ENCODE results near the gene PAH. TPM values are rescaled to one million over a fixed set of nuclear protein-coding genes. Genes with fewer than 3 reads are reported as not detected.
A peak's percentile ranks its signal among the peaks of the same experiment; 100 is the strongest.

Gene PAH
- polyA plus RNA-seq, 1 of the 3 experiments (the other 2 are of a cell fraction): not detected

DNA sequence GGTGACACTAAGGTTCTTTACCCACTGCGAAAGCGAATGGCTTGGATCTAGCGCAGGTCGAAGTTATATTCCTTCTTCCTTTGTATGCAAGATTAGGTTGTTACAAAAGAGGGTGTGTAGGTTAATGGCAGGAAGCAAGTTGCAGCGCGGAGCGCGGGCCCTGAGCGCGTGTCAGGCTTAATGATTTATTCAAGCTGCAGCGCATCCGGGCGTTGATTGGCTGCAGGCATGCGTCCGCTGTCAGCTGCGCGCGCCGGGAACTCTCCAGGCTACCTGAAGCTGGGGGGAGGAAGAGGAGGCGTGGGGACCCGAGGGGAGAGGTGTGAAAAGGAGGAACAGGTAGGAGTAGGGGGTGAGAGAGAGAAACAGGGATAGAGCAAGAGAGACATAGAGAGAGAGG is 47.8 kb upstream of the PAH start:
- Histone ChIP-seq H3K36me3 (replicated peaks in 1 of 2; ENCODE audit: control insufficient read depth in 1 of 2, insufficient read depth in 2 of 2, low read length in 1 of 2) (no peaks in the 10 kb centered on the region), H3K4me3 (ENCODE audit: low read depth in 2 of 2, low read length in 1 of 2) (no peak overlapping the region; a peak in 1 of 4 replicates), H3K9me2 (no peaks in the 10 kb centered on the region), H3K4me2 (no peak overlapping the region), H3K9ac (no peak overlapping the region), H4K20me1 (ENCODE audit: insufficient read depth) (no peaks in the 10 kb centered on the region), H2AFZ (ENCODE audit: low read depth) (no peak overlapping the region), H3K4me1 (ENCODE audit: control insufficient read depth in 1 of 2, insufficient read depth in 2 of 2, low read depth in 1 of 2, low read length in 1 of 2) (peaks cover 0 to 4% of the 10 kb centered on the region in 2 experiments; a peak in 1 of 4 replicates), H3K9me3 (no peaks in the 10 kb centered on the region), H3K79me2 (ENCODE audit: insufficient read depth) (no peaks in the 10 kb centered on the region), H3K27me3 (ENCODE audit: insufficient read depth) (no peaks in the 10 kb centered on the region), H3K27ac (ENCODE audit: low read depth in 2 of 2, low read length in 1 of 2) (no peak overlapping the region), H3F3A (replicated peaks; ENCODE audit: insufficient read depth) (no peaks in the 10 kb centered on the region)
- WGBS (ENCODE audit: low lambda C conversion rate): 9% methylated on average over 21 of the region's 21 CpGs
- CTCF ChIA-PET: interaction anchor here (1.7 kb wide), 1 partner anchor 16 kb away, joined by 4 read pairs; no protein-coding TSS in a partner anchor
- TF ChIP-seq GATA2 (CRISPR knock-in tag; IDR thresholded peaks at IDR 0.05) (no peak), GABPA (IDR thresholded peaks at IDR 0.05; ENCODE audit: low read depth) (no peak), POLR2AphosphoS5 (IDR thresholded peaks at IDR 0.05; ENCODE audit: low read depth, low read length) (no peak), ZBTB33 (IDR thresholded peaks at IDR 0.05; ENCODE audit: borderline replicate concordance, low read depth) (no peak), SIN3A (IDR thresholded peaks at IDR 0.05; ENCODE audit: borderline replicate concordance, low read depth, low read length) (no peak), REST (IDR thresholded peaks at IDR 0.05; ENCODE audit: low read depth, low read length) (no peak), FOXJ3 (CRISPR knock-in tag; IDR thresholded peaks at IDR 0.05) (no peak), RCOR1 (IDR thresholded peaks at IDR 0.05; ENCODE audit: low read length) (no peak), TAF1 (IDR thresholded peaks at IDR 0.05; ENCODE audit: borderline replicate concordance, low read depth, low read length) (no peak), RAD21 (IDR thresholded peaks at IDR 0.05; ENCODE audit: low read length) (no peak), USF2 (IDR thresholded peaks at IDR 0.05; ENCODE audit: borderline replicate concordance, low read depth, low read length) (no peak), FOSL2 (IDR thresholded peaks at IDR 0.05; ENCODE audit: borderline replicate concordance, low read depth) (no peak), SMC3 (IDR thresholded peaks at IDR 0.05; ENCODE audit: low read depth, low read length) (no peak), JUND (IDR thresholded peaks at IDR 0.05) (no peak), ELF1 (IDR thresholded peaks at IDR 0.05) (no peak), EZH2phosphoT487 (IDR thresholded peaks at IDR 0.05; ENCODE audit: borderline replicate concordance, low read depth) (no peak)
- TF ChIP-seq, protein P1, sequence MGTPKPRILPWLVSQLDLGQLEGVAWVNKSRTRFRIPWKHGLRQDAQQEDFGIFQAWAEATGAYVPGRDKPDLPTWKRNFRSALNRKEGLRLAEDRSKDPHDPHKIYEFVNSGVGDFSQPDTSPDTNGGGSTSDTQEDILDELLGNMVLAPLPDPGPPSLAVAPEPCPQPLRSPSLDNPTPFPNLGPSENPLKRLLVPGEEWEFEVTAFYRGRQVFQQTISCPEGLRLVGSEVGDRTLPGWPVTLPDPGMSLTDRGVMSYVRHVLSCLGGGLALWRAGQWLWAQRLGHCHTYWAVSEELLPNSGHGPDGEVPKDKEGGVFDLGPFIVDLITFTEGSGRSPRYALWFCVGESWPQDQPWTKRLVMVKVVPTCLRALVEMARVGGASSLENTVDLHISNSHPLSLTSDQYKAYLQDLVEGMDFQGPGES (IDR thresholded peaks at IDR 0.05; ENCODE audit: low read depth, low read length): no peak
- TF ChIP-seq, protein P2, sequence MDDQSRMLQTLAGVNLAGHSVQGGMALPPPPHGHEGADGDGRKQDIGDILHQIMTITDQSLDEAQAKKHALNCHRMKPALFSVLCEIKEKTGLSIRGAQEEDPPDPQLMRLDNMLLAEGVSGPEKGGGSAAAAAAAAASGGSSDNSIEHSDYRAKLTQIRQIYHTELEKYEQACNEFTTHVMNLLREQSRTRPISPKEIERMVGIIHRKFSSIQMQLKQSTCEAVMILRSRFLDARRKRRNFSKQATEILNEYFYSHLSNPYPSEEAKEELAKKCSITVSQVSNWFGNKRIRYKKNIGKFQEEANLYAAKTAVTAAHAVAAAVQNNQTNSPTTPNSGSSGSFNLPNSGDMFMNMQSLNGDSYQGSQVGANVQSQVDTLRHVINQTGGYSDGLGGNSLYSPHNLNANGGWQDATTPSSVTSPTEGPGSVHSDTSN (IDR thresholded peaks at IDR 0.05): no peak
- TF ChIP-seq, protein P3, sequence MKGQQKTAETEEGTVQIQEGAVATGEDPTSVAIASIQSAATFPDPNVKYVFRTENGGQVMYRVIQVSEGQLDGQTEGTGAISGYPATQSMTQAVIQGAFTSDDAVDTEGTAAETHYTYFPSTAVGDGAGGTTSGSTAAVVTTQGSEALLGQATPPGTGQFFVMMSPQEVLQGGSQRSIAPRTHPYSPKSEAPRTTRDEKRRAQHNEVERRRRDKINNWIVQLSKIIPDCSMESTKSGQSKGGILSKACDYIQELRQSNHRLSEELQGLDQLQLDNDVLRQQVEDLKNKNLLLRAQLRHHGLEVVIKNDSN (IDR thresholded peaks at IDR 0.05; ENCODE audit: borderline replicate concordance, low read depth): no peak
- TF ChIP-seq, protein P4, sequence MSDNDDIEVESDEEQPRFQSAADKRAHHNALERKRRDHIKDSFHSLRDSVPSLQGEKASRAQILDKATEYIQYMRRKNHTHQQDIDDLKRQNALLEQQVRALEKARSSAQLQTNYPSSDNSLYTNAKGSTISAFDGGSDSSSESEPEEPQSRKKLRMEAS (IDR thresholded peaks at IDR 0.05; ENCODE audit: low read depth): no peak
- DNase-seq: peak; percentile 65
- POLR2A ChIA-PET: no interaction called here

Data from SK-N-SH (cell line).